ENCODE data around the gene WWOX.

WWOX gene

DNA sequence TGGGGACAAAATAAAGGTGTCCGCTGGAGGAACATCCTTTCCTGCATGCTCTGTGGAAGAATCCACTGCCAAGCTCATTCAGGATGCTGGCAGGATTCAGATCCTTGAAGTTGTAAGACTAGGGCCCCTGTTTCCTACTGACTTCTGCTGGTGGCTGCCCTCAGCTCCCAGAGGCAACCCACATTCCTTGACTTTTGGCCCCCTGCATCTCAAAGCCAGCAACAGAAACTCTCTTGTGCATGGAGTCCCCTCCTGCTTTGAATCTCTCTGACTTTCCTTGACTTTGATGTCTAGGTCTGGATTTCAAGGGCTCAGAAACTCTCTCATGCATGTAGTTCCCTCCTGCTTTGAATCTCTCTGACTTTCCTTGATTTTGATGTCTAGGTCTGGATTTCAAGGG is 461.5 kb downstream of the WWOX start:
- H3K36me3 ChIP-seq (ENCODE audit: control insufficient read depth in 1 of 2, insufficient read depth in 2 of 2, low read length in 2 of 2): no peaks in the 10 kb centered on the region
- H2BK12ac ChIP-seq (ENCODE audit: low read length): no peak overlapping the region
- no peak overlapping the region for H3K27ac ChIP-seq (ENCODE audit: low read depth, low read length)
- H2BK5ac ChIP-seq (ENCODE audit: low read depth, low read length, poor library complexity): no peak overlapping the region
- no peak for DNase-seq
- no peak overlapping the region for H3K18ac ChIP-seq (ENCODE audit: low read length)
- no peaks in the 10 kb centered on the region for H3K9me3 ChIP-seq (ENCODE audit: insufficient read depth, low read depth, low read length)
- H4K8ac ChIP-seq (ENCODE audit: low read depth, low read length): no peak overlapping the region
- H3K79me1 ChIP-seq (ENCODE audit: low read length): no peaks in the 10 kb centered on the region
- H3K4me1 ChIP-seq (ENCODE audit: control insufficient read depth in 1 of 2, insufficient read depth in 2 of 2, low read length in 2 of 2): peaks cover 0 to 3% of the 10 kb centered on the region in 2 experiments
- H3K23ac ChIP-seq (ENCODE audit: low read length): no peak overlapping the region
- H2BK120ac ChIP-seq (ENCODE audit: insufficient read depth, low read length, poor library complexity): no peak overlapping the region
- no peak overlapping the region for H3K14ac ChIP-seq (ENCODE audit: low read length)
- H3K9ac ChIP-seq (ENCODE audit: low read length): no peak overlapping the region
- H3K79me2 ChIP-seq (ENCODE audit: control insufficient read depth, insufficient read depth, low read length, poor library complexity): no peaks in the 10 kb centered on the region
- H3K4me3 ChIP-seq (ENCODE audit: low read depth, low read length): no peak overlapping the region
- no peak overlapping the region for H4K12ac ChIP-seq (ENCODE audit: low read depth, low read length)
- no peak overlapping the region for H2AFZ ChIP-seq (ENCODE audit: insufficient read depth, low read length, poor library complexity)
- no CpG with 5 or more reads among the region's 1 CpG for WGBS (ENCODE audit: extremely low coverage, insufficient coverage, insufficient read length)
- H3K27me3 ChIP-seq (ENCODE audit: insufficient read depth, low read length): no peaks in the 10 kb centered on the region
- H3K4ac ChIP-seq (ENCODE audit: low read depth, low read length): no peak overlapping the region
- no peak overlapping the region for H2AK5ac ChIP-seq (ENCODE audit: low read length)
- H3K4me2 ChIP-seq (ENCODE audit: low read length): no peak overlapping the region
- no peak overlapping the region for H4K91ac ChIP-seq (ENCODE audit: low read depth, low read length)

DNA sequence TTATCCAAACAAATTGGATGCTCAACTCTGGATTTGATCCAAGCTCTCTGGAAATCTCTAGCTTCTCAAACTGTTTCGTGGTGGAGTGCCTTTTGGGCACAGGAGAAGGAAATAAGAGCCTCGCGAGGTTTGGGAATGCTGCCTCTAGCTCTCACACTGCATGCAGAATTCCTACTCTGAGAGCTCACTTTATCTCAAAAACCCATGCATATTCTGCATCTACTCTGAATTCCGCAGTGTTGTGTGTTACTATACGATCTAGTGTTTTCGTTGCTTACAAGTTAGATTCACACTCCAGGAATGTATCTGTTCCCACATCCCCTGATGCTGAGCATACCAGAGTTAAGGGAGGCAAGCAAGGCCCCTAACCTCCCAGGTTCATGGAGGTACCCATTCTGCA is 462.7 kb downstream of the WWOX start:
- H2AK5ac ChIP-seq (ENCODE audit: low read length): no peak overlapping the region
- no peak overlapping the region for H3K4me2 ChIP-seq (ENCODE audit: low read length)
- no peaks in the 10 kb centered on the region for H3K79me2 ChIP-seq (ENCODE audit: control insufficient read depth, insufficient read depth, low read length, poor library complexity)
- no peak overlapping the region for H4K8ac ChIP-seq (ENCODE audit: low read depth, low read length)
- H4K12ac ChIP-seq (ENCODE audit: low read depth, low read length): no peak overlapping the region
- no peaks in the 10 kb centered on the region for H3K9me3 ChIP-seq (ENCODE audit: insufficient read depth, low read depth, low read length)
- H3K27ac ChIP-seq (ENCODE audit: low read depth, low read length): no peak overlapping the region
- no peak overlapping the region for H3K4ac ChIP-seq (ENCODE audit: low read depth, low read length)
- no peak overlapping the region for H4K91ac ChIP-seq (ENCODE audit: low read depth, low read length)
- WGBS (ENCODE audit: extremely low coverage, insufficient coverage, insufficient read length): no CpG with 5 or more reads among the region's 6 CpGs
- H3K14ac ChIP-seq (ENCODE audit: low read length): no peak overlapping the region
- H3K27me3 ChIP-seq (ENCODE audit: insufficient read depth, low read length): no peaks in the 10 kb centered on the region
- H3K18ac ChIP-seq (ENCODE audit: low read length): no peak overlapping the region
- peak; percentile 12 to 56 for DNase-seq
- no peak overlapping the region for H3K4me3 ChIP-seq (ENCODE audit: low read depth, low read length)
- H3K79me1 ChIP-seq (ENCODE audit: low read length): no peaks in the 10 kb centered on the region
- H3K9ac ChIP-seq (ENCODE audit: low read length): no peak overlapping the region
- no peaks in the 10 kb centered on the region for H3K36me3 ChIP-seq (ENCODE audit: control insufficient read depth in 1 of 2, insufficient read depth in 2 of 2, low read length in 2 of 2)
- H2AFZ ChIP-seq (ENCODE audit: insufficient read depth, low read length, poor library complexity): no peak overlapping the region
- no peak overlapping the region for H2BK5ac ChIP-seq (ENCODE audit: low read depth, low read length, poor library complexity)
- peaks cover 0 to 3% of the 10 kb centered on the region in 2 experiments for H3K4me1 ChIP-seq (ENCODE audit: control insufficient read depth in 1 of 2, insufficient read depth in 2 of 2, low read length in 2 of 2)
- H2BK12ac ChIP-seq (ENCODE audit: low read length): no peak overlapping the region
- no peak overlapping the region for H3K23ac ChIP-seq (ENCODE audit: low read length)
- no peak overlapping the region for H2BK120ac ChIP-seq (ENCODE audit: insufficient read depth, low read length, poor library complexity)

- no peak overlapping the region for H4K12ac ChIP-seq (ENCODE audit: low read depth, low read length)
- no peak overlapping the region for H3K23ac ChIP-seq (ENCODE audit: low read length)
- H3K79me2 ChIP-seq (ENCODE audit: control insufficient read depth, insufficient read depth, low read length, poor library complexity): no peaks in the 10 kb centered on the region
- no peak overlapping the region for H2BK120ac ChIP-seq (ENCODE audit: insufficient read depth, low read length, poor library complexity)
- no peak overlapping the region for H3K14ac ChIP-seq (ENCODE audit: low read length)
- no peak overlapping the region for H3K9ac ChIP-seq (ENCODE audit: low read length)
- H4K8ac ChIP-seq (ENCODE audit: low read depth, low read length): no peak overlapping the region
- H3K27ac ChIP-seq (ENCODE audit: low read depth, low read length): no peak overlapping the region
- peak in 1 of 2 donors; percentile 31 for DNase-seq
- H3K9me3 ChIP-seq (ENCODE audit: insufficient read depth, low read depth, low read length): no peaks in the 10 kb centered on the region
- no peak overlapping the region for H4K91ac ChIP-seq (ENCODE audit: low read depth, low read length)
- WGBS (ENCODE audit: extremely low coverage, insufficient coverage, insufficient read length): no CpG with 5 or more reads among the region's 8 CpGs
- H3K36me3 ChIP-seq (ENCODE audit: control insufficient read depth in 1 of 2, insufficient read depth in 2 of 2, low read length in 2 of 2): no peaks in the 10 kb centered on the region
- no peak overlapping the region for H3K4me3 ChIP-seq (ENCODE audit: low read depth, low read length)
- no peak overlapping the region for H3K4ac ChIP-seq (ENCODE audit: low read depth, low read length)
- H3K79me1 ChIP-seq (ENCODE audit: low read length): no peaks in the 10 kb centered on the region
- H3K18ac ChIP-seq (ENCODE audit: low read length): no peak overlapping the region
- H2AFZ ChIP-seq (ENCODE audit: insufficient read depth, low read length, poor library complexity): no peak overlapping the region
- no peaks in the 10 kb centered on the region for H3K27me3 ChIP-seq (ENCODE audit: insufficient read depth, low read length)
- H3K4me1 ChIP-seq (ENCODE audit: control insufficient read depth in 1 of 2, insufficient read depth in 2 of 2, low read length in 2 of 2): peaks cover under 1 to 3% of the 10 kb centered on the region in 2 experiments
- no peak overlapping the region for H2AK5ac ChIP-seq (ENCODE audit: low read length)
- H2BK5ac ChIP-seq (ENCODE audit: low read depth, low read length, poor library complexity): no peak overlapping the region
- no peak overlapping the region for H2BK12ac ChIP-seq (ENCODE audit: low read length)
- H3K4me2 ChIP-seq (ENCODE audit: low read length): no peak overlapping the region
These were observed 463.2 kb downstream of the WWOX start for GRCh38 chr16:78562650-78563049.

DNA sequence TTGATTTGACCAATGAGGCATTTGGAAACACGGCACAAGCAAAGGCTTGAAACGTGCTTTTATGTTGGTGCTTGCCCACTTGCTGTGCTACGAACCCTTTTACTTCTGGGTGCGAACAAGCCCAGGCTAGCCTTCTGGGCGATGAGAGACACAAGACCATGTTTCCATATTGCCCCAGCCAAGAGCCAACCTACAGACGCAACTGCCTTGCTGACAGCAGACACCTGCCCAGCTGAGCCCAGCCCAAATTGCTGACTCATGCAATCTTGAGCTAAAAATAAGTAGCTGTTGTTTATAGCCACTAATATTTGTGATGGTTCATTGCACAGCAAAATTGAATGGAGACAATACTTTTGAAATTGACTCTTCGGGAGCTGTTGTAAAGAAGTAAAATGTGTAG is 464.5 kb downstream of the WWOX start:
- Histone ChIP-seq H3K36me3 (ENCODE audit: control insufficient read depth in 1 of 2, insufficient read depth in 2 of 2, low read length in 2 of 2) (no peaks in the 10 kb centered on the region), H3K4me1 (ENCODE audit: control insufficient read depth in 1 of 2, insufficient read depth in 2 of 2, low read length in 2 of 2) (peaks cover 2 to 3% of the 10 kb centered on the region in 2 experiments), H3K14ac (ENCODE audit: low read length) (no peak overlapping the region), H2AK5ac (ENCODE audit: low read length) (no peak overlapping the region), H2BK120ac (ENCODE audit: insufficient read depth, low read length, poor library complexity) (no peak overlapping the region), H3K4me2 (ENCODE audit: low read length) (no peak overlapping the region), H3K9me3 (ENCODE audit: insufficient read depth, low read depth, low read length) (no peaks in the 10 kb centered on the region), H3K27ac (ENCODE audit: low read depth, low read length) (no peak overlapping the region), H3K79me1 (ENCODE audit: low read length) (no peaks in the 10 kb centered on the region), H2BK12ac (ENCODE audit: low read length) (no peak overlapping the region), H4K8ac (ENCODE audit: low read depth, low read length) (no peak overlapping the region), H3K9ac (ENCODE audit: low read length) (no peak overlapping the region), H2BK5ac (ENCODE audit: low read depth, low read length, poor library complexity) (no peak overlapping the region), H4K12ac (ENCODE audit: low read depth, low read length) (no peak overlapping the region), H3K4ac (ENCODE audit: low read depth, low read length) (no peak overlapping the region), H3K18ac (ENCODE audit: low read length) (no peak overlapping the region), H4K91ac (ENCODE audit: low read depth, low read length) (no peak overlapping the region), H3K27me3 (ENCODE audit: insufficient read depth, low read length) (no peaks in the 10 kb centered on the region), H3K79me2 (ENCODE audit: control insufficient read depth, insufficient read depth, low read length, poor library complexity) (no peaks in the 10 kb centered on the region), H3K23ac (ENCODE audit: low read length) (no peak overlapping the region), H3K4me3 (ENCODE audit: low read depth, low read length) (no peak overlapping the region), H2AFZ (ENCODE audit: insufficient read depth, low read length, poor library complexity) (no peak overlapping the region)
- DNase-seq: no peak
- no CpG with 5 or more reads among the region's 7 CpGs for WGBS (ENCODE audit: extremely low coverage, insufficient coverage, insufficient read length)
